Measurements from ENCODE around the gene SPATA20. TPM values are rescaled to one million over a fixed set of nuclear protein-coding genes. Genes with fewer than 3 reads are reported as not detected.

Gene SPATA20
- total and polyA plus RNA-seq, 2 of the 4 experiments (the other 2 are of a cell fraction) = 17.0 to 35.0 TPM

- Histone ChIP-seq H2AK5ac (ENCODE audit: low read depth, low read length) (no peak overlapping the region), H3K9me1 (ENCODE audit: insufficient read depth, low read length) (no peaks in the 10 kb centered on the region), H3K36me3 (ENCODE audit: control insufficient read depth, insufficient read depth, low read length) (no peaks in the 10 kb centered on the region), H3K4me2 (ENCODE audit: low read depth, low read length) (no peak overlapping the region), H2AFZ (replicated peaks; ENCODE audit: low read length, poor library complexity) (no peak overlapping the region), H4K8ac (ENCODE audit: low read depth in 2 of 2, low read length in 2 of 2) (no peak overlapping the region), H4K91ac (ENCODE audit: insufficient read depth, low read depth, low read length) (no peak overlapping the region), H3K56ac (ENCODE audit: extremely low read depth, insufficient read depth, low read length) (no peak overlapping the region), H4K5ac (ENCODE audit: low read depth, low read length) (no peak overlapping the region), H3K14ac (replicated peaks; ENCODE audit: low read depth, low read length) (no peak overlapping the region), H3K4me1 (ENCODE audit: control insufficient read depth, insufficient read depth, low read length) (peaks cover 2% of the 10 kb centered on the region), H3K4ac (ENCODE audit: low read depth, low read length) (no peak overlapping the region), H3K9me3 (ENCODE audit: control insufficient read depth, insufficient read depth, low read length) (no peaks in the 10 kb centered on the region), H3K79me1 (ENCODE audit: low read depth in 1 of 2, low read length in 2 of 2) (no peaks in the 10 kb centered on the region), H4K20me1 (ENCODE audit: insufficient read depth, low read length) (no peaks in the 10 kb centered on the region), H2BK120ac (ENCODE audit: low read depth, low read length) (no peak overlapping the region), H3K18ac (ENCODE audit: low read depth, low read length) (no peak overlapping the region), H3K27ac (ENCODE audit: insufficient read depth, low read length) (no peak overlapping the region), H3K27me3 (ENCODE audit: control insufficient read depth, insufficient read depth, low read length) (peaks cover 10% of the 10 kb centered on the region), H2BK5ac (ENCODE audit: low read depth, low read length, poor library complexity, severe bottlenecking) (no peak overlapping the region), H2BK20ac (ENCODE audit: low read depth, low read length) (no peak overlapping the region), H3K23ac (ENCODE audit: low read depth, low read length) (no peak overlapping the region), H2BK15ac (ENCODE audit: low read depth, low read length) (no peak overlapping the region), H3K9ac (ENCODE audit: low read depth, low read length) (no peak overlapping the region), H3K4me3 (ENCODE audit: insufficient read depth, low read depth, low read length) (no peak overlapping the region), H2AK9ac (replicated peaks; ENCODE audit: low read depth, low read length, poor library complexity) (no peak overlapping the region)
- POLR2A ChIA-PET (ENCODE audit: unreplicated experiment) = no interaction called here
- CTCF ChIA-PET = no interaction called here
- in situ Hi-C loops (cut with MboI; ENCODE audit: low sequenced_read_pairs) (no loop called here), dilution Hi-C loops (cut with HindIII; ENCODE audit: low sequenced_read_pairs, unreplicated experiment) (no loop called here), intact Hi-C loops (cut with micrococcal nuclease) (no loop called here)
- no CpG with 5 or more reads among the region's 4 CpGs for WGBS, 2 experiments (ENCODE audit: extremely low coverage in 2 of 2, insufficient read length in 1 of 2)
- DNase-seq = no peak
- TF ChIP-seq MXI1 (IDR thresholded peaks at IDR 0.05; ENCODE audit: borderline replicate concordance, low read depth, low read length) = no peak
- no peak for TF ChIP-seq MAZ (IDR thresholded peaks at IDR 0.05; ENCODE audit: borderline replicate concordance, low read depth, low read length)
- no peak for TF ChIP-seq RCOR1 (IDR thresholded peaks at IDR 0.05; ENCODE audit: insufficient replicate concordance, low read length)
- TF ChIP-seq RAD21 (IDR thresholded peaks at IDR 0.05; ENCODE audit: low read length) = no peak
- TF ChIP-seq NFE2L2 (IDR thresholded peaks at IDR 0.05; ENCODE audit: low read depth, low read length) = no peak
- TF ChIP-seq, protein P1, sequence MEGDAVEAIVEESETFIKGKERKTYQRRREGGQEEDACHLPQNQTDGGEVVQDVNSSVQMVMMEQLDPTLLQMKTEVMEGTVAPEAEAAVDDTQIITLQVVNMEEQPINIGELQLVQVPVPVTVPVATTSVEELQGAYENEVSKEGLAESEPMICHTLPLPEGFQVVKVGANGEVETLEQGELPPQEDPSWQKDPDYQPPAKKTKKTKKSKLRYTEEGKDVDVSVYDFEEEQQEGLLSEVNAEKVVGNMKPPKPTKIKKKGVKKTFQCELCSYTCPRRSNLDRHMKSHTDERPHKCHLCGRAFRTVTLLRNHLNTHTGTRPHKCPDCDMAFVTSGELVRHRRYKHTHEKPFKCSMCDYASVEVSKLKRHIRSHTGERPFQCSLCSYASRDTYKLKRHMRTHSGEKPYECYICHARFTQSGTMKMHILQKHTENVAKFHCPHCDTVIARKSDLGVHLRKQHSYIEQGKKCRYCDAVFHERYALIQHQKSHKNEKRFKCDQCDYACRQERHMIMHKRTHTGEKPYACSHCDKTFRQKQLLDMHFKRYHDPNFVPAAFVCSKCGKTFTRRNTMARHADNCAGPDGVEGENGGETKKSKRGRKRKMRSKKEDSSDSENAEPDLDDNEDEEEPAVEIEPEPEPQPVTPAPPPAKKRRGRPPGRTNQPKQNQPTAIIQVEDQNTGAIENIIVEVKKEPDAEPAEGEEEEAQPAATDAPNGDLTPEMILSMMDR (conservative IDR thresholded peaks at IDR 0.05; ENCODE audit: low read depth, low read length) = no peak
- TF ChIP-seq BHLHE40 (IDR thresholded peaks at IDR 0.05; ENCODE audit: low read depth, low read length) = no peak
- TF ChIP-seq SMC3 (IDR thresholded peaks at IDR 0.05; ENCODE audit: low read depth, low read length) = no peak
- TF ChIP-seq RFX5 (IDR thresholded peaks at IDR 0.05; ENCODE audit: low read depth, low read length) = no peak
- no peak for ATAC-seq (ENCODE audit: low read depth)
- BruUV-seq (replicated peaks) = no TSS peak
These were observed 30.0 kb upstream of the SPATA20 start for GRCh38 chr17:50517011-50517410.
